HG03442 (cell line): ENCODE data around the gene SPOCK2.
"Not testable (repeated sequence)": the region's sequence is repeated elsewhere in the genome, so short reads cannot be mapped to it uniquely, and the experiment has no call there.

ENCODE experiments used
- ATAC-seq: cut with Tn5 transposase; IDR thresholded peaks from one replicate; pipeline ENCODE4 v1.9.1; 2021; ENCODE audit warnings: mild to moderate bottlenecking, moderate library complexity; ENCODE audit not compliant: unreplicated experiment

SPOCK2 gene

GRCh38 chr10:72034761-72035160 lies 53.6 kb downstream of the SPOCK2 start:
- no peak for ATAC-seq

GRCh38 chr10:72034040-72034499 lies 54.3 kb downstream of the SPOCK2 start:
- no peak for ATAC-seq

- ATAC-seq = not testable (repeated sequence)
Observed at GRCh38 chr10:72032409-72033162, 55.8 kb downstream of the SPOCK2 start.

GRCh38 chr10:72031706-72032105 lies 56.6 kb downstream of the SPOCK2 start:
- ATAC-seq = no peak

GRCh38 chr10:72030762-72031543 lies 57.4 kb downstream of the SPOCK2 start:
- ATAC-seq = no peak

GRCh38 chr10:72029414-72029813 lies 58.9 kb downstream of the SPOCK2 start:
- no peak for ATAC-seq

GRCh38 chr10:72027498-72027897 lies 60.9 kb downstream of the SPOCK2 start:
- no peak for ATAC-seq

- ATAC-seq = no peak
Observed at GRCh38 chr10:72026278-72027111, 61.9 kb downstream of the SPOCK2 start.

- ATAC-seq = no peak
Observed at GRCh38 chr10:72025832-72026231, 62.5 kb downstream of the SPOCK2 start.

- ATAC-seq = no peak
Observed at GRCh38 chr10:72025400-72025799, 63.0 kb downstream of the SPOCK2 start.

GRCh38 chr10:72024596-72024995 lies 63.8 kb downstream of the SPOCK2 start:
- ATAC-seq = no peak

- no peak for ATAC-seq
Observed at GRCh38 chr10:72022228-72022627, 66.1 kb downstream of the SPOCK2 start.

GRCh38 chr10:72020914-72021809 lies 67.2 kb downstream of the SPOCK2 start:
- no peak for ATAC-seq

GRCh38 chr10:72019085-72019876 lies 69.1 kb downstream of the SPOCK2 start:
- ATAC-seq = no peak

GRCh38 chr10:72016608-72017300 lies 71.6 kb downstream of the SPOCK2 start:
- ATAC-seq = no peak

- ATAC-seq = no peak
Observed at GRCh38 chr10:72015841-72016240, 72.5 kb downstream of the SPOCK2 start.

- no peak for ATAC-seq
Observed at GRCh38 chr10:72014785-72015480, 73.4 kb downstream of the SPOCK2 start.

- ATAC-seq = no peak
Observed at GRCh38 chr10:72014197-72014596, 74.2 kb downstream of the SPOCK2 start.
